HepG2 (cell line): Measurements from ENCODE around the gene DROSHA. TPM values are rescaled to one million over a fixed set of nuclear protein-coding genes. Genes with fewer than 3 reads are reported as not detected.

Source experiments
- ATAC-seq: fragments of 200-7000 bp; cut with Tn5 transposase; 3 replicates; pipeline ENCODE4 v1.9.1; 2020; ENCODE audit warnings: mild to moderate bottlenecking, moderate library complexity
- BruUV-seq: library from RNA; stranded (reverse); fragments of 400-500 nt; replicated peaks from 2 replicates; lab custom pipeline; 2021; lab: Mats Ljungman, UMichigan
- CTCF ChIA-PET: fragments of 300-600 bp; formaldehyde crosslinking; extraction: SDS; loops from one replicate; lab custom pipeline; 2021; ENCODE audit warnings: low total read pairs, inconsistent platforms, low intra/inter-chr PET ratio; lab: Yijun Ruan, JAX
- POLR2A ChIA-PET: fragments of 350-600 bp; sonication (Branson Sonifier 250); formaldehyde crosslinking; loops from one replicate; lab custom pipeline; 2020; ENCODE audit warnings: antibody characterized with exemption, inconsistent platforms; lab: Yijun Ruan, JAX
- DNase-seq: peaks from one replicate; pipeline ENCODE4 v3.0.0-alpha.2; 2015; ENCODE audit warnings: low spot score
- FAIRE-seq: peaks from 3 replicates; lab custom pipeline; 2011; peaks lifted over from hg19 to GRCh38; lab: Jason Lieb, UNC
- H2AFZ ChIP-seq: one replicate; pipeline ENCODE4 v1.6.1; 2011; ENCODE audit warnings: low read length, inconsistent platforms
- H3K27ac ChIP-seq: fragments of 300-600 bp; 3 replicates; pipeline ENCODE4 v1.8.0; 2011; ENCODE audit warnings: mixed run types, mild to moderate bottlenecking, mixed read lengths, low read length, inconsistent platforms; ENCODE audit not compliant: insufficient read depth; ENCODE audit errors: extremely low read length
- H3K27me3 ChIP-seq, 2 experiments: fragments of 200-600 bp in 1 of 2; 2 replicates in 1 of 2; 3 replicates in 1 of 2; pipeline versions ENCODE4 v1.6.0 to v1.8.0; 2011; ENCODE audit warnings: low read length in 2 of 2, mild to moderate bottlenecking in 2 of 2, moderate library complexity in 2 of 2, inconsistent platforms in 1 of 2; ENCODE audit not compliant: insufficient read depth in 2 of 2, control insufficient read depth in 1 of 2
- H3K36me3 ChIP-seq, 2 experiments: fragments of 200-600 bp in 1 of 2; replicated peaks in 1 of 2; 2 replicates in 1 of 2; 3 replicates in 1 of 2; pipeline versions ENCODE4 v1.5.1 to v1.8.0; 2011; ENCODE audit warnings: low read length in 2 of 2, inconsistent platforms in 1 of 2; ENCODE audit not compliant: insufficient read depth in 2 of 2, control insufficient read depth in 1 of 2
- H3K4me1 ChIP-seq: 2 replicates; pipeline ENCODE4 v1.5.1; 2012; ENCODE audit warnings: low read length, inconsistent platforms; ENCODE audit not compliant: insufficient read depth
- H3K4me2 ChIP-seq: 2 replicates; pipeline ENCODE4 v1.6.0; 2011; ENCODE audit warnings: low read depth, low read length, inconsistent platforms
- H3K4me3 ChIP-seq, 3 experiments: fragments of 200-600 bp in 1 of 3; sonication (generic), shearing (Covaris generic) in 1 of 3; replicated peaks in 1 of 3; 2 replicates each; pipeline ENCODE4 v1.5.1; 2011 to 2016; ENCODE audit warnings: low read length in 3 of 3, inconsistent platforms in 2 of 3, low read depth in 2 of 3, mild to moderate bottlenecking in 2 of 3, control low read depth in 1 of 3, mixed read lengths in 1 of 3; ENCODE audit not compliant: insufficient read depth in 1 of 3
- H3K79me2 ChIP-seq: one replicate; pipeline ENCODE4 v1.6.1; 2011; ENCODE audit warnings: low read length, inconsistent platforms; ENCODE audit not compliant: insufficient read depth
- H3K9ac ChIP-seq: 2 replicates; pipeline ENCODE4 v1.6.0; 2011; ENCODE audit warnings: mild to moderate bottlenecking, low read depth, low read length, inconsistent platforms; ENCODE audit not compliant: insufficient read depth
- H3K9me3 ChIP-seq: 2 replicates; pipeline ENCODE4 v1.5.1; 2012; ENCODE audit warnings: mild to moderate bottlenecking, low read length
- H4K20me1 ChIP-seq: 2 replicates; pipeline ENCODE4 v1.6.0; 2011; ENCODE audit warnings: inconsistent platforms, mild to moderate bottlenecking, low read length, moderate library complexity; ENCODE audit not compliant: insufficient read depth
- AGO2 ChIP-seq: fragments of 200-400 bp; formaldehyde crosslinking; optimal IDR thresholded peaks from 2 replicates; pipeline ENCODE3; 2017; ENCODE audit warnings: mild to moderate bottlenecking, low read depth, low read length, moderate library complexity
- EP300 ChIP-seq, 3 experiments: sonication (generic) in 1 of 3; formaldehyde crosslinking in 1 of 3; IDR thresholded peaks; 2 replicates each; pipeline versions ENCODE4 v1.5.1 to v1.6.1; 2011 to 2020; ENCODE audit warnings: low read depth in 2 of 3, low read length in 2 of 3, borderline replicate concordance in 1 of 3, improper control_type of control experiment in 1 of 3, mild to moderate bottlenecking in 1 of 3, missing genetic modification reagents in 1 of 3, moderate library complexity in 1 of 3
- ETV5 ChIP-seq: IDR thresholded peaks from 2 replicates; pipeline ENCODE4 v1.6.1; 2018; ENCODE audit warnings: missing biosample characterization, missing genetic modification reagents, inconsistent platforms, borderline replicate concordance
- HOXA3 ChIP-seq: sonication (generic); formaldehyde crosslinking; IDR thresholded peaks from 2 replicates; pipeline ENCODE4 v1.5.0; 2020; ENCODE audit warnings: missing genetic modification reagents
- NR3C1 ChIP-seq: sonication (generic); formaldehyde crosslinking; IDR thresholded peaks from 2 replicates; pipeline ENCODE4 v1.4.0; 2020; ENCODE audit warnings: missing genetic modification reagents
- ZBTB7B ChIP-seq: sonication (generic); formaldehyde crosslinking; IDR thresholded peaks from 2 replicates; pipeline ENCODE4 v1.4.0; 2020; ENCODE audit warnings: missing genetic modification reagents
- ZNF10 ChIP-seq: sonication (generic); formaldehyde crosslinking; IDR thresholded peaks from 2 replicates; pipeline ENCODE4 v1.4.0; 2020; ENCODE audit warnings: mild to moderate bottlenecking, low read depth, missing genetic modification reagents, borderline replicate concordance
- ZNF101 ChIP-seq: sonication (generic); formaldehyde crosslinking; IDR thresholded peaks from 2 replicates; pipeline ENCODE4 v1.4.0; 2020; ENCODE audit warnings: mild to moderate bottlenecking, low read depth, missing genetic modification reagents, borderline replicate concordance
- ZNF775 ChIP-seq: sonication (generic); formaldehyde crosslinking; IDR thresholded peaks from 2 replicates; pipeline ENCODE4 v1.4.0; 2020; ENCODE audit warnings: missing genetic modification reagents, mild to moderate bottlenecking, moderate library complexity, borderline replicate concordance
- whole genome bisulfite sequencing: methylation state at CpG from one replicate; pipeline ENCODE4 v1.1.6; 2017; ENCODE audit warnings: low lambda C conversion rate; 5-methylcytosine and 5-hydroxymethylcytosine counted together
- in situ Hi-C: cut with HindIII; loops from 2 replicates; pipeline ENCODE4 v1.10.0; 2017; ENCODE audit warnings: low pct_unique_long_range_greater_than_20kb; ENCODE audit not compliant: extremely low pct_ligation_motif_present
- intact Hi-C: fragments of 100-400 bp; cut with micrococcal nuclease; formaldehyde crosslinking; loops from one replicate; pipeline ENCODE4 v1.10.0; 2022; ENCODE audit not compliant: unreplicated experiment
- polyA plus RNA-seq, 8 experiments: library from polyadenylated mRNA; depleted of rRNA in 3 of 8; stranded (reverse) in 7 of 8; unstranded in 1 of 8; fragments of >200 nt; fragmentation: Illumina TruSeq in 4 of 8; extraction: Trizol in 4 of 8; gene quantifications; 2 replicates each; pipeline versions ENCODE4 v1.2.1 to v1.2.3, GENCODE V29; 2011 to 2016; ENCODE audit warnings: low read depth in 4 of 8, missing spikeins in 1 of 8, mixed read lengths in 1 of 8; ENCODE audit not compliant: insufficient read depth in 1 of 8
- total RNA-seq, 5 experiments: library from RNA; depleted of rRNA; stranded (reverse); fragments of >200 nt; fragmentation: Illumina TruSeq; extraction: Trizol; gene quantifications; 2 replicates each; pipeline ENCODE4 v1.2.3, GENCODE V29; 2016; ENCODE audit warnings: low read depth in 1 of 5
- TF ChIP-seq, protein P1 (sequence below): sonication (generic); formaldehyde crosslinking; IDR thresholded peaks from 2 replicates; pipeline ENCODE4 v1.5.0; 2020; ENCODE audit warnings: missing genetic modification reagents
- TF ChIP-seq, protein P2 (sequence below): sonication (generic); formaldehyde crosslinking; IDR thresholded peaks from 2 replicates; pipeline ENCODE4 v1.4.0; 2020; ENCODE audit warnings: missing genetic modification reagents
- TF ChIP-seq, protein P3 (sequence below): IDR thresholded peaks from 2 replicates; pipeline ENCODE4 v1.6.1; 2016; ENCODE audit warnings: low read depth, borderline replicate concordance

The DROSHA gene
- total and polyA plus RNA-seq, 2 of the 13 experiments (the other 11 are each of a cell fraction or from before 2014, with no cell fraction given): 22.3 to 29.4 TPM

DNA sequence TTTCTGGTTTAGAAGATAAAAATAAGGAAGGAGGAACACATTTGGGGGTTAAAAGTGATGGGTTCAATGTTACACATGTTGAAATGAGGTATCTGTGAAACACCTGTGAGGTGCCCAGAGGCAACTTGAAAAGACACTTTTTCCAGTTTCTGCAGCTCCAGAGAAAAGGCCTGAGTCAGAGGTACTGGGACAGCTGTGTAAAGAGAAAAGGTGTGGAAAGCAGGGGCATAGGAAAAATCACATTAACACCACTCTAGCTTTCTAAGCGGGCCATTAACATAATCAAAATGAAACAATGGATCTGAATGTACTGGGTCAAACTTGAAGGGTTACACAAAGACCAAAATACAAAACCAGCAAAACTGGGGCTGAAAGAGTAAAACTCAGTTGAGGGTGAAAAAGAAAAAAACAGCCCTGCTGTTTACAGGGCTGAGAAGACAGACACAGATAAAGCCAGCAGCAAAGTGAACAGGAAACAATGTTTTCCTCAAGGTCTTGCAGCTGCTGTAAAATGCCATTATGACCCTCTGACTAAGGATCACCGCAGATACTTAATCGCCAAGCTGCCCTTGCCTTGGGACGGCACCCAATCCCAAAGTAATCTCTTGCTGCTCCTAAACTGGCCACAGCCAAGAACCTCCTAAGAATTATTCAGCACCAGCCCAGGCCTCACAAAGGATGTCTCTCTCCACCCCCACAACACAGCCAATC, 104.7 kb downstream of the DROSHA start (continued):
- no peak for TF ChIP-seq EP300 (IDR thresholded peaks at IDR 0.05; ENCODE audit: low read depth in 2 of 2, low read length in 2 of 2)
- TF ChIP-seq EP300 (CRISPR knock-in tag; IDR thresholded peaks at IDR 0.05; ENCODE audit: borderline replicate concordance): no peak
- TF ChIP-seq ETV5 (CRISPR knock-in tag): no peak
- no peak for TF ChIP-seq AGO2
- TF ChIP-seq, all 625 proteins: peak for 0

DNA sequence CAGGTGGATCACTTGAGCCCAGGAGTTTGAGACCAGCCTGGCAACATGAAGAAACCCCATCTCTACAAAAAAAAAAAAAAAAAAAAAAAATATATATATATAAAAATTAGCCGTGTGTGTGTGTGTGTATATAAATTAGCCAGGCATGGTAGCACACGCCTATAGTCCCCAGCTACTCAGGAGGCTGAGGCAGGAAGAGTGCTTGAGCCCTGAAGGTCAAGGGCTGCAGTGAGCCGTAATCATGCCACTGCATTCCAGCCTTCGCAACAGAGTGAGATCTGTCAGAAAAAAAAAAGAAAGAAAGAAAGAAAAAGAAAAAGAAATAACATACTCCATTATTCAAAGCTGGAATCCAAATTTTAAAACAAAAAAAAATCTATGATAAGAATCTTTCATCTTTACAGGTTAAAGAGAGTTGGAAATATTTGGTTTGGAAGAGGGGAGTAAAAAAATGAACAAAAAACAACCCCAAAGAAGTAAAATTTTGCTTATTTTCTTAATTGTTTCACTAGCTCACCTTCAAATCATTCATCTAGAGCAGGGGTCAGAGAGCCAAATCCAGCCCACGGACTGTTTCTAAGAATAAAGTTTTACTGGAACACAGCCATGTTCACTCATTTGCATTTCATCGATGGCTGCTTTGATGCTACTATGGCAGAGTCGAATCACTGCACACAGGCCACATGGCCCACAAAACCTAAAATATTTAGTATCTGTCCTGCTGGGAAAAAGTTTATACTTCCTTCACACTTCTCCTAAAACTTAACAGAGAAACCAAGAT, 109.9 kb downstream of the DROSHA start:
- no peak overlapping the region for H3K27ac ChIP-seq
- H4K20me1 ChIP-seq: no peaks in the 10 kb centered on the region
- H3K4me2 ChIP-seq: no peak overlapping the region
- in situ Hi-C loops: no loop called here
- 97% methylated on average over 7 of the region's 7 CpGs for WGBS
- intact Hi-C loops: no loop called here
- no peaks in the 10 kb centered on the region for H3K9me3 ChIP-seq
- POLR2A ChIA-PET: interaction anchor here (0.7 kb wide), 1 partner anchor 50 kb away, joined by 3 read pairs; no protein-coding TSS in a partner anchor
- H3K36me3 ChIP-seq: peaks cover 2 to 64% of the 10 kb centered on the region in 2 experiments
- no peak overlapping the region for H2AFZ ChIP-seq
- H3K79me2 ChIP-seq: no peaks in the 10 kb centered on the region
- no peak for FAIRE-seq
- no peaks in the 10 kb centered on the region for H3K4me1 ChIP-seq
- BruUV-seq: no TSS peak
- no peak overlapping the region for H3K4me3 ChIP-seq
- no peak for DNase-seq
- ATAC-seq: no peak
- no peak overlapping the region for H3K9ac ChIP-seq
- no peaks in the 10 kb centered on the region for H3K27me3 ChIP-seq
- CTCF ChIA-PET: no interaction called here
- TF ChIP-seq, protein P1, sequence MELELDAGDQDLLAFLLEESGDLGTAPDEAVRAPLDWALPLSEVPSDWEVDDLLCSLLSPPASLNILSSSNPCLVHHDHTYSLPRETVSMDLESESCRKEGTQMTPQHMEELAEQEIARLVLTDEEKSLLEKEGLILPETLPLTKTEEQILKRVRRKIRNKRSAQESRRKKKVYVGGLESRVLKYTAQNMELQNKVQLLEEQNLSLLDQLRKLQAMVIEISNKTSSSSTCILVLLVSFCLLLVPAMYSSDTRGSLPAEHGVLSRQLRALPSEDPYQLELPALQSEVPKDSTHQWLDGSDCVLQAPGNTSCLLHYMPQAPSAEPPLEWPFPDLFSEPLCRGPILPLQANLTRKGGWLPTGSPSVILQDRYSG: no peak
- TF ChIP-seq, protein P2, sequence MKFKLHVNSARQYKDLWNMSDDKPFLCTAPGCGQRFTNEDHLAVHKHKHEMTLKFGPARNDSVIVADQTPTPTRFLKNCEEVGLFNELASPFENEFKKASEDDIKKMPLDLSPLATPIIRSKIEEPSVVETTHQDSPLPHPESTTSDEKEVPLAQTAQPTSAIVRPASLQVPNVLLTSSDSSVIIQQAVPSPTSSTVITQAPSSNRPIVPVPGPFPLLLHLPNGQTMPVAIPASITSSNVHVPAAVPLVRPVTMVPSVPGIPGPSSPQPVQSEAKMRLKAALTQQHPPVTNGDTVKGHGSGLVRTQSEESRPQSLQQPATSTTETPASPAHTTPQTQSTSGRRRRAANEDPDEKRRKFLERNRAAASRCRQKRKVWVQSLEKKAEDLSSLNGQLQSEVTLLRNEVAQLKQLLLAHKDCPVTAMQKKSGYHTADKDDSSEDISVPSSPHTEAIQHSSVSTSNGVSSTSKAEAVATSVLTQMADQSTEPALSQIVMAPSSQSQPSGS (CRISPR knock-in tag): no peak
- no peak for TF ChIP-seq ZNF775 (CRISPR knock-in tag)
- TF ChIP-seq, protein P3, sequence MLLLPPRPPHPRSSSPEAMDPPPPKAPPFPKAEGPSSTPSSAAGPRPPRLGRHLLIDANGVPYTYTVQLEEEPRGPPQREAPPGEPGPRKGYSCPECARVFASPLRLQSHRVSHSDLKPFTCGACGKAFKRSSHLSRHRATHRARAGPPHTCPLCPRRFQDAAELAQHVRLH (CRISPR knock-in tag): no peak
- TF ChIP-seq HOXA3 (CRISPR knock-in tag): no peak
- TF ChIP-seq ZNF10 (CRISPR knock-in tag): no peak
- no peak for TF ChIP-seq NR3C1
- TF ChIP-seq ZBTB7B: no peak
- TF ChIP-seq ZNF101 (CRISPR knock-in tag): no peak
